GM18868 (cell line): ENCODE results near the gene POLR1A.

Source experiments
- ATAC-seq: cut with Tn5 transposase; IDR thresholded peaks from one replicate; pipeline ENCODE4 v1.9.1; 2021; ENCODE audit warnings: mild to moderate bottlenecking, moderate library complexity; ENCODE audit not compliant: unreplicated experiment

POLR1A gene

GRCh38 chr2:86105252-86105968 is at the start of gene POLR1A:
POLR1A (minus strand) TSS chr2:86105886; CDS start chr2:86105776, 110 bp downstream.
- ATAC-seq, result peak; percentile 69

DNA sequence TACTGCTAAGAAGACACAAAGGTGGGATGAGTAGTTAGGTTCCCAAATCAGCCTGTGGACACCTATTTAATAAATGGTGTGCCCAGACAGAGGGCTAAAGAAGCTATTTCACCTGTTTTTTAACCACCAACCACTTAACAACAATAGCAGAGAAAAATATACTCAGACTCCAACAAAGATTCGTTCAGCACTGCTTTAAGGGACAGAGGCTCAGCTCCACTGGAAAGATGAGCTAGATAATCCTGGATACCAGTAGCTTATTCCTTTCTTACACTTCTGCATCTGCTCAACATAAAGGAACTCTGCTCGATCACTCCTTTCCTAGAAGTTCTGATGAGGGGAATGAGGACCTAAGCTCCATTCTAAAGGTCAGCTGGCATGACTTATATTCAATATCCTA is 44.8 kb upstream of the POLR1A start:
- no peak for ATAC-seq

GRCh38 chr2:86147793-86148192 is 42.1 kb upstream of the POLR1A start:
- ATAC-seq, result no peak

- no peak for ATAC-seq
Observed at GRCh38 chr2:86143926-86144685, 38.4 kb upstream of the POLR1A start.

- no peak for ATAC-seq
Observed at GRCh38 chr2:86143307-86143706, 37.6 kb upstream of the POLR1A start.

GRCh38 chr2:86142436-86143257 is 37.0 kb upstream of the POLR1A start:
- ATAC-seq, result no peak

GRCh38 chr2:86140969-86141392 is 35.3 kb upstream of the POLR1A start:
- no peak for ATAC-seq

DNA sequence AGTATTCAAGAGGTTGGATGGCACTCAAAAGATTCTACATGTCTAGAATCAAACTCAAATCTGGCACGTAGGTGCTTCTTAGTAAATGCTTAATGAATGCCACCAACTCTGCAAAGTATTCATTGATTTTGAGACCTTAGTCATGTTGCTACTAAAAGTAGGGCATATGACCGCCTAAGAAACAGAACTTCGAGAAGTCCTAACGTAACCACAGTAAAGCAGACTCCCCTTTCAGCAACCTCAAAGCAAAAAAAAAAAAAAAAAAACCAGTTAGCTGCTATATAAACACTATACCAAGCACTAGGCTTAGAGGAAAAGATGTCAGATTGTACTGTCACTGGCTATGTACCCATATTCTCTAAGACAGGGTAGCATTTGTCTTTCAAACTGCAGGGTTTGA is 34.3 kb upstream of the POLR1A start:
- ATAC-seq, result no peak

GRCh38 chr2:86138736-86139625 is 33.3 kb upstream of the POLR1A start:
- ATAC-seq, result no peak

DNA sequence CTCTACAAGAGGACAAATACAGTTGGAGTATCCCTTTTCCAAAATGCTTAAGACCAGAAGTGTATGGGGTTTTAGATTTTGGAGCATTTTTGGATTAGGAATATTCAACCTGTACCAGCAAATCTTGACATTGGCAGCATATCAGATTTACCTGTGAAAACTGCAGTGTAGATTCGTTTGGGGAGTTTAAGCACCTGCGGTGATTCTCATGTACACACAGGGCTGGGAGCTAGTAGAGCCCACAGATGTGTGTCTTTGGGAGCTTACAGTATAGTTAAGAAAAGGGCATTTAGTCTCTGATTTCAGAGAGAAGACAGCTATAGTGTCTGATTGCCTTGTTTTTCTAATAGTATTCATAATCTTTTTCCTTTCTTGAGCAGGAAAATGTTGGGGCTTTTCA is 30.5 kb upstream of the POLR1A start:
- no peak for ATAC-seq

GRCh38 chr2:86135653-86136052 is 30.0 kb upstream of the POLR1A start:
- ATAC-seq, result no peak

DNA sequence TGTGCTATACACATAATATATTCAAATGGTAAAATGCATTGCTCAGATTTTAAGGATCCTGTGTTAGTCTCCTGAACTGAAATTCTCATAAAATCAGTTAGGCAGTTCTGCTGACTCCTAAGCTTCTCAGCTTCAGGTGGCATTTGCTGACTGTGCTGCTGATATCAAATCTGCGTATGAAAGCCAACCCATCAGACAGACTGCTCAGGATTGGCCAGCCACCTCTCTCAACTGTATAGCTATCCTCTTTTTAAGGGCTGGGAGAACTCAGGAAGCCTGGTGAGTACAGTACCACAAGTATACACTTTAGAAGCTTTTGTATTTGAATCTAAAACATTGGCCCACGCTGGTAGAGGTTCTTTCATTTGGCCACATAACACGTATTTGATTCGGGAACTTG is 29.0 kb upstream of the POLR1A start:
- ATAC-seq, result no peak

DNA sequence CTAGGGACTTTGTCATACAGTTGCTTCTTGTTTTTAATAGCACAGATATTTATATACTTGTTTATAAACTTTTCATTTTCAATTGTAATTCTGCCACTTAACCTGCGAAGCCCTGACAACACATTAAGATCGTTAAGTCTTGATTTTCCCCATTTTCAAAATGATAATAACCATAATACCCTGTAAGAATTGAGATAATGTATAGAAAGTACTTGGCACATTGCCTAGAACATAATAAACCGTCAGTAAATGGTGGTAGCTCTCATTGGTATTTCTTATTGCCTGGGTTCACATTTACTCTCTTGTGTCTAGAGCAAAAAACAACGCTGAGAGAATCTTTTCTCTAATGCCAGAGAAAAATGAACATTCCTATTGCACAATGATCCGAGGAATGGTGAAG is 19.0 kb upstream of the POLR1A start:
- no peak for ATAC-seq

DNA sequence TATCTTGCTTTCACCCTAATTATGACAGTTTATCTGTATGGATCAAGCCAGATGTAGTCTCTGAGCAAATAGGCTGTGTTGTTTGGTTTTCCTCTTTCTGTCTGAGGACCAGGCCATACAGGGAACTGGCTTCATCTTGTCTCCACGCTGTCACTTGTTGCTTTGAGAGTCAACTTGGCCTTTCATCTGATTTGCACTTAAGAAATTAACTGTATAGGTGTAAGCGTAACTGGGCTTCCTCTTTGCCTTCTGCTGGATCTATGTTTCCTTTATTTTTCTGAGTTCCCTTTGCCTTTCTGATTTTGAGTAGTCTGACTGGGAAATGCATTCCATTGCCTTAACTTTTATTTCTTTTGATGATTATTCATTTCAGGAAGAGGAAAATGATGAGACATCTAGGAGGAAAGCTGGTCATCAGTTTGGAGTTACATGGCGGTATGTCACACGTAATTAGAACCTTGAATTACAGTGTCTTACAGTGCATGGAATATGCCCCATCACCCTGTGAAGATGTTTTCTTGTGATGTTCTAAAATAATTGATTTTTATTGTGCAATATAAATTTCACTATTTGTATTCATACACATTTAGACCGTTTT is 17.7 kb upstream of the POLR1A start:
- no peak for ATAC-seq

- no peak for ATAC-seq
Observed at GRCh38 chr2:86118130-86118529, 12.4 kb upstream of the POLR1A start.

GRCh38 chr2:86107031-86107430 is 1.3 kb upstream of the POLR1A start:
- ATAC-seq, result no peak

DNA sequence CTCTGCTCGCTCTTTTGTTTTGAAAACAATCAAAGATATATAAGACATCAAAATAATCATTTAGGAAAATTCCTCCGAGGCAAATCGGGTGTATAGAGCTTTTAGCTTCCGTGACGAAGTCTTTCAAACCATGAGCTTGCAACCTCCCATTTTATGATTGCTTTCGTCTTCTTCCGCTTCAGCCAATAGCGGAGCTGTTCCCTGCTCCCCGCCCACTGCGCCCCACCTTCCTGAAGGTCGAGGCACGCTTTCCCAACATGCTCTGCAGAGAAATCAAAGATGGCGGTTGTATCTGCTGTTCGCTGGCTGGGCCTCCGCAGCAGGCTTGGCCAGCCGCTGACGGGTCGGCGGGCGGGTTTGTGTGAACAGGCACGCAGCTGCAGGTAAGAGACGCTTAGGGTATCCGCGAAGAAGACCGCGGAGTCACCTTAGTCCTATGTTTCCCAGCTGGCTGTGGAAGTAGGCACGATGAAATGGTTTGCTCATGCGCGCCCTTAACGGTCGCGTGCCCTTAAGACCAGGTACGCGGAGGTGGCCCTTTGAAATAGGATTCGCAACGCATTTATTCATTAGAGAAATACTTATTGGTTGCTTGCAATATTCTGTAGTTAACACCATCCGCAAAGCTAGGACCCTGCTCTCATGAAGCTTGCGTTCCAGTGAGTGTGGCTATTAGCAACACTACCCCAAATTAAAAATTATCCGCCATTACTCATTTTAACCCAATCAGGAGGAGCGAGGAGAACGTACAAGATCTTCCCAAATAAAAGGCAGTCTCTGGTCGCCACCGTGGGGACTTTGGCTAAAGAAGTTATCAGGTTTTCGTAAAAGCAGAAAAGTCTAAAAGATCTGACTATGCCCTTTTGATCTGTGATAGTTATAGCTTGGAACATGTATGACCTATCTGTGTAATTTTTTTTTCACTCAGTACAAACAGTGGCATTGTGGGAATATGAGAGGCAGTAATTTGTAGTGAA is 571 bp upstream of the POLR1A start, which contains the start of gene PTCD3:
Gene PTCD3 (plus strand): TSS at position 267 of the 977 bp plus-strand sequence. CDS start 13 bp downstream, at position 280.
- peak; percentile 89 for ATAC-seq

DNA sequence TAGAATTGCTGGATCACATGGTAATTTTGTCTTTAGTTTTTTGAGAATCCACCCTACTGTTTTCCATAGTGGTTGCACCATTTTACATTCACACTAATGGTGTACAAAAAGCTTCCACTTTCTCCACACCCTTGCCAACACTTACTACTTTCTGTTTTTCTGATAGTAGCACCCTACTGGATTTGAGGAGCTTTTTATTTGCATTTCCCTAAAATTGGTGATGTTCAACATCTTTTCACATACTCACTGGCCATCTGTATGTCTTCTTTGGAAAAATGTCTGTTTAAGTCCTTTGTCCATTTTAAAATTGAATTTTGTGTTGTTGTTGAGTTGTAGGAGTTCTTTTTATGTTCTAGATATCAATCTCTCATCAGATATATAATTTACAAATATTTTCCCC is 3.5 kb downstream of the POLR1A start:
- no peak for ATAC-seq

- no peak for ATAC-seq
Observed at GRCh38 chr2:86097913-86098312, 7.8 kb downstream of the POLR1A start.
